H9 (cell line): ENCODE results near the gene ROPN1. TPM values are rescaled to one million over a fixed set of nuclear protein-coding genes. Genes with fewer than 3 reads are reported as not detected.

ENCODE experiments used
- DNase-seq: peaks from one replicate; pipeline ENCODE4 v3.0.0-alpha.2; 2017
- H2AFZ ChIP-seq: one replicate; pipeline ENCODE4 v1.6.1; 2013; ENCODE audit warnings: mild to moderate bottlenecking, low read length, control low read depth, moderate library complexity
- H2AK5ac ChIP-seq: 2 replicates; pipeline ENCODE4 v1.6.1; 2013; ENCODE audit warnings: low read length, control low read depth, mixed read lengths; ENCODE audit not compliant: insufficient read length
- H2BK120ac ChIP-seq: one replicate; pipeline ENCODE4 v1.6.1; 2013; ENCODE audit warnings: low read depth, mild to moderate bottlenecking, low read length, control low read depth, inconsistent platforms; ENCODE audit not compliant: poor library complexity, severe bottlenecking
- H2BK12ac ChIP-seq: 2 replicates; pipeline ENCODE4 v1.6.1; 2013; ENCODE audit warnings: low read length, control low read depth, mixed read lengths, low read depth; ENCODE audit not compliant: insufficient read length
- H2BK15ac ChIP-seq: 2 replicates; pipeline ENCODE4 v1.6.1; 2013; ENCODE audit warnings: low read depth, low read length, control low read depth
- H2BK20ac ChIP-seq: one replicate; pipeline ENCODE4 v1.6.1; 2013; ENCODE audit warnings: low read depth, mild to moderate bottlenecking, low read length, control low read depth, inconsistent platforms; ENCODE audit not compliant: poor library complexity, severe bottlenecking
- H2BK5ac ChIP-seq: 2 replicates; pipeline ENCODE4 v1.6.1; 2013; ENCODE audit warnings: low read length, control low read depth, mixed read lengths; ENCODE audit not compliant: insufficient read length
- H3K14ac ChIP-seq: 2 replicates; pipeline ENCODE4 v1.6.1; 2013; ENCODE audit warnings: low read length, control low read depth; ENCODE audit not compliant: insufficient read depth
- H3K18ac ChIP-seq: 2 replicates; pipeline ENCODE4 v1.6.1; 2013; ENCODE audit warnings: low read depth, mild to moderate bottlenecking, mixed read lengths, low read length, control low read depth; ENCODE audit not compliant: insufficient read length
- H3K23ac ChIP-seq: 2 replicates; pipeline ENCODE4 v1.6.1; 2013; ENCODE audit warnings: low read length, control low read depth, mixed read lengths, low read depth; ENCODE audit not compliant: insufficient read length
- H3K23me2 ChIP-seq: 2 replicates; pipeline ENCODE4 v1.6.1; 2013; ENCODE audit warnings: low read depth, mild to moderate bottlenecking, mixed read lengths, low read length, control low read depth; ENCODE audit not compliant: insufficient read length, poor library complexity, severe bottlenecking
- H3K27ac ChIP-seq: 2 replicates; pipeline ENCODE4 v1.5.1; 2013; ENCODE audit warnings: low read length, control low read depth, mixed read lengths, low read depth; ENCODE audit not compliant: insufficient read length
- H3K27me3 ChIP-seq: 2 replicates; pipeline ENCODE4 v1.6.1; 2013; ENCODE audit warnings: low read length, control low read depth, inconsistent platforms; ENCODE audit not compliant: insufficient read depth
- H3K4ac ChIP-seq: 2 replicates; pipeline ENCODE4 v1.6.1; 2013; ENCODE audit warnings: low read depth, mild to moderate bottlenecking, control low read depth, inconsistent platforms, low read length, moderate library complexity
- H3K4me1 ChIP-seq: 2 replicates; pipeline ENCODE4 v1.6.1; 2013; ENCODE audit warnings: low read length, control low read depth, inconsistent platforms; ENCODE audit not compliant: insufficient read depth
- H3K4me2 ChIP-seq: 2 replicates; pipeline ENCODE4 v1.6.1; 2013; ENCODE audit warnings: low read length, control low read depth, mixed read lengths; ENCODE audit not compliant: insufficient read length, insufficient read depth
- H3K56ac ChIP-seq: 2 replicates; pipeline ENCODE4 v1.6.1; 2013; ENCODE audit warnings: low read depth, mild to moderate bottlenecking, mixed read lengths, low read length, control low read depth; ENCODE audit not compliant: insufficient read length
- H3K79me1 ChIP-seq: 2 replicates; pipeline ENCODE4 v1.6.1; 2013; ENCODE audit warnings: low read depth, mild to moderate bottlenecking, moderate library complexity, low read length, control low read depth, inconsistent platforms; ENCODE audit not compliant: insufficient read depth, poor library complexity, severe bottlenecking
- H3K79me2 ChIP-seq: 2 replicates; pipeline ENCODE4 v1.6.1; 2013; ENCODE audit warnings: low read length, control low read depth, inconsistent platforms; ENCODE audit not compliant: insufficient read depth
- H3K9ac ChIP-seq: 2 replicates; pipeline ENCODE4 v1.6.1; 2013; ENCODE audit warnings: low read length, control low read depth, mixed read lengths; ENCODE audit not compliant: insufficient read length; ENCODE audit errors: extremely low read depth
- H3K9me3 ChIP-seq: one replicate; pipeline ENCODE4 v1.6.1; 2013; ENCODE audit warnings: low read depth, low read length, inconsistent platforms; ENCODE audit not compliant: control insufficient read depth
- H3T11ph ChIP-seq: one replicate; pipeline ENCODE4 v1.6.1; 2013; ENCODE audit warnings: mild to moderate bottlenecking, low read length, control low read depth, inconsistent platforms
- H4K20me1 ChIP-seq: one replicate; pipeline ENCODE4 v1.6.1; 2013; ENCODE audit not compliant: control insufficient read depth, insufficient read length, insufficient read depth
- H4K5ac ChIP-seq: 2 replicates; pipeline ENCODE4 v1.6.1; 2013; ENCODE audit warnings: low read depth, mild to moderate bottlenecking, mixed read lengths, low read length, control low read depth; ENCODE audit not compliant: insufficient read length
- H4K8ac ChIP-seq: replicated peaks from 2 replicates; pipeline ENCODE4 v1.6.1; 2013; ENCODE audit warnings: low read length, control low read depth, mixed read lengths, low read depth; ENCODE audit not compliant: insufficient read length
- H4K91ac ChIP-seq: 2 replicates; pipeline ENCODE4 v1.6.1; 2013; ENCODE audit warnings: low read depth, mild to moderate bottlenecking, moderate library complexity, mixed read lengths, low read length, control low read depth; ENCODE audit not compliant: insufficient read length
- H3K27ac Mint-ChIP-seq, 3 experiments: 2 replicates in 2 of 3; 3 replicates in 1 of 3; pipeline ENCODE4 v1.8.0; 2020 to 2021; ENCODE audit warnings: mixed read lengths in 3 of 3, mild to moderate bottlenecking in 1 of 3, moderate library complexity in 1 of 3
- H3K27me3 Mint-ChIP-seq: 2 replicates; pipeline ENCODE4 v1.8.0; 2021; ENCODE audit warnings: low read depth, mild to moderate bottlenecking, moderate library complexity, mixed read lengths
- H3K36me3 Mint-ChIP-seq, 3 experiments: 2 replicates in 2 of 3; 3 replicates in 1 of 3; pipeline ENCODE4 v1.8.0; 2020 to 2021; ENCODE audit warnings: low read depth in 3 of 3, mixed read lengths in 3 of 3; ENCODE audit not compliant: insufficient read depth in 1 of 3
- H3K4me1 Mint-ChIP-seq, 2 experiments: 2 replicates each; pipeline ENCODE4 v1.8.0; 2020; ENCODE audit warnings: mixed read lengths in 2 of 2
- H3K4me3 Mint-ChIP-seq, 2 experiments: 2 replicates in 1 of 2; 3 replicates in 1 of 2; pipeline ENCODE4 v1.8.0; 2020 to 2021; ENCODE audit warnings: mild to moderate bottlenecking in 2 of 2, mixed read lengths in 2 of 2, moderate library complexity in 1 of 2
- H3K9me3 Mint-ChIP-seq, 2 experiments: 2 replicates in 1 of 2; 3 replicates in 1 of 2; pipeline ENCODE4 v1.8.0; 2020; ENCODE audit warnings: mild to moderate bottlenecking in 2 of 2, mixed read lengths in 2 of 2, moderate library complexity in 1 of 2
- WGBS: extraction: QIAGEN DNeasy Blood & Tissue Kit; methylation state at CpG from one replicate; pipeline ENCODE4 v1.1.7; 2013; ENCODE audit warnings: missing lambda C conversion rate, low lambda C conversion rate, mixed read lengths; ENCODE audit not compliant: insufficient read length; ENCODE audit errors: extremely low coverage; 5-methylcytosine and 5-hydroxymethylcytosine counted together
- total RNA-seq: library from RNA; stranded (reverse); gene quantifications from 2 replicates; pipeline ENCODE4 v1.2.1, GENCODE V29; 2021
- TF ChIP-seq, protein P1 (sequence below): fragments of 200-600 bp; sonication (generic); conservative IDR thresholded peaks from 3 replicates; pipeline ENCODE4 v1.8.0; 2021; ENCODE audit warnings: antibody characterized with exemption, mild to moderate bottlenecking

Gene ROPN1
- total RNA-seq, 1 experiment from 2014 or later: not detected

DNA sequence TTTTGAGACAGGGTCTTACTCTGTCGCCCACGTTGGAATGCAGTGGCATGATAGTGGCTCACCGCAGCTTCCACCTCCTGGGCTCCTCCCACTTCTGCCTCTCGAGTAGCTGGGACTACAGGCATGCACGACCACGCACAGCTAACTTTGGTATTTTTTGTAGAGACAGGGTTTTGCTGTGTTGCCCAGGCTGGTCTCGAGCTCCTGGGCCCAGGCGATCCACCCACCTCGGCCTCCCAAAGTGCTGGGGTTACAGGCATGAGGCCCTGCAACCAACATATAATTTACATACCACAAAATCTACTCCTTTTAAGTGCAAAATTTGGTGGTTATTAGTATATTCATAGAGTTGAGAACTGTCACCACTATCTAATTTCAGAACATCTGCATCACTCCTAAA lies 62.6 kb downstream of the ROPN1 start:
- no peak overlapping the region for H2BK5ac ChIP-seq
- no peak overlapping the region for H3K4ac ChIP-seq
- no peak overlapping the region for H4K5ac ChIP-seq
- no peak overlapping the region for H2BK20ac ChIP-seq
- no peaks in the 10 kb centered on the region for H3K23me2 ChIP-seq
- no peak overlapping the region for H3K18ac ChIP-seq
- no peak overlapping the region for H3K4me2 ChIP-seq
- H3K27ac ChIP-seq: no peak overlapping the region
- H3K14ac ChIP-seq: no peak overlapping the region
- no peak overlapping the region for H3K23ac ChIP-seq
- H3K4me1 ChIP-seq: no peaks in the 10 kb centered on the region
- Mint-ChIP-seq H3K4me1 (no peaks in the 10 kb centered on the region), H3K4me3 (no peak overlapping the region), H3K9me3 (no peaks in the 10 kb centered on the region), H3K27ac (no peak overlapping the region), H3K36me3 (peaks cover 15 to 66% (median 52%) of the 10 kb centered on the region in 3 experiments; a peak in 6 of 7 replicates), H3K27me3 (no peaks in the 10 kb centered on the region)
- no peak overlapping the region for H3K56ac ChIP-seq
- WGBS: no CpG with 5 or more reads among the region's 9 CpGs
- H2BK12ac ChIP-seq: no peak overlapping the region
- H4K91ac ChIP-seq: no peak overlapping the region
- no peaks in the 10 kb centered on the region for H3K9me3 ChIP-seq
- no peak overlapping the region for H2BK120ac ChIP-seq
- H3K79me1 ChIP-seq: no peaks in the 10 kb centered on the region
- TF ChIP-seq, protein P1, sequence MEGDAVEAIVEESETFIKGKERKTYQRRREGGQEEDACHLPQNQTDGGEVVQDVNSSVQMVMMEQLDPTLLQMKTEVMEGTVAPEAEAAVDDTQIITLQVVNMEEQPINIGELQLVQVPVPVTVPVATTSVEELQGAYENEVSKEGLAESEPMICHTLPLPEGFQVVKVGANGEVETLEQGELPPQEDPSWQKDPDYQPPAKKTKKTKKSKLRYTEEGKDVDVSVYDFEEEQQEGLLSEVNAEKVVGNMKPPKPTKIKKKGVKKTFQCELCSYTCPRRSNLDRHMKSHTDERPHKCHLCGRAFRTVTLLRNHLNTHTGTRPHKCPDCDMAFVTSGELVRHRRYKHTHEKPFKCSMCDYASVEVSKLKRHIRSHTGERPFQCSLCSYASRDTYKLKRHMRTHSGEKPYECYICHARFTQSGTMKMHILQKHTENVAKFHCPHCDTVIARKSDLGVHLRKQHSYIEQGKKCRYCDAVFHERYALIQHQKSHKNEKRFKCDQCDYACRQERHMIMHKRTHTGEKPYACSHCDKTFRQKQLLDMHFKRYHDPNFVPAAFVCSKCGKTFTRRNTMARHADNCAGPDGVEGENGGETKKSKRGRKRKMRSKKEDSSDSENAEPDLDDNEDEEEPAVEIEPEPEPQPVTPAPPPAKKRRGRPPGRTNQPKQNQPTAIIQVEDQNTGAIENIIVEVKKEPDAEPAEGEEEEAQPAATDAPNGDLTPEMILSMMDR: no peak
- no peak overlapping the region for H3K9ac ChIP-seq
- H4K20me1 ChIP-seq: no peaks in the 10 kb centered on the region
- DNase-seq: no peak
- H3K27me3 ChIP-seq: no peaks in the 10 kb centered on the region
- no peak overlapping the region for H2AK5ac ChIP-seq
- no peaks in the 10 kb centered on the region for H3K79me2 ChIP-seq
- H4K8ac ChIP-seq: no peak overlapping the region
- H2AFZ ChIP-seq: no peak overlapping the region
- H3T11ph ChIP-seq: no peak overlapping the region
- no peak overlapping the region for H2BK15ac ChIP-seq
